HG03469 (cell line): Measurements from ENCODE around the gene FUCA2.

Experiments used
- ATAC-seq: cut with Tn5 transposase; IDR thresholded peaks from one replicate; pipeline ENCODE4 v1.9.1; 2021; ENCODE audit warnings: mild to moderate bottlenecking, moderate library complexity, moderate number of reproducible peaks; ENCODE audit not compliant: unreplicated experiment

Gene FUCA2

GRCh38 chr6:143510991-143511891 is at the start of gene FUCA2:
Gene FUCA2, minus strand, starts transcription at chr6:143511720. Its CDS starts 86 bp downstream, at chr6:143511634.
- no peak for ATAC-seq

DNA sequence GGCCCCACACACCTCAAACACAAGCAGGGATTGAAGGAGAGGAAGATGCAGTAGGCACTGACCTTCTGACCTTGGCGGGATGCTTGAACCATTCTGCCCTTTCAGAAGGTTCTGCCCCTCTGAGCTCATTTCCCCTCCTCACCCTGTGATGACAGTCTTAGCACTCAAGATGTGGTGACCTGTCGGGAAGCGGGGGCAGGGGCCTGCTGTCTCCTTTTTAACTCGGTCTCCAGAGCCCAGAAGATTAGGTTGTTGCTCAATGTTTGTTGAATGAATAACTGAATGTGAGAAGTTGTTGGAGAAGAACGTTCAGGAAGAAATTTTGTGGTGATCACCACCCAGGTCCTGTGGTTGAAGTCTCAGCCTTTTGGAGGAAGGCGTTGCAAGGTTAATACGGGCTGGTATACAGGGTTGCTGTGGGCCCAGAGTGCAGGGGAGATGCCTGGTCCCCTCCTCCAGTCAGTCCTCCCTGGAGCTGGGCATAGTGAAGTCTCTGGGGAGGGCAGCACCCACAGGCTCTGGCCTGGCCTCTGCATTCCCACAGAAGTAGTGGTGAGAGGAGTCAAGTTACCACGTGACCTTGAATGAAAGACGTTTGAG is 49.7 kb upstream of the FUCA2 start:
- no peak for ATAC-seq

GRCh38 chr6:143559051-143559660 is 47.6 kb upstream of the FUCA2 start:
- ATAC-seq, result no peak

DNA sequence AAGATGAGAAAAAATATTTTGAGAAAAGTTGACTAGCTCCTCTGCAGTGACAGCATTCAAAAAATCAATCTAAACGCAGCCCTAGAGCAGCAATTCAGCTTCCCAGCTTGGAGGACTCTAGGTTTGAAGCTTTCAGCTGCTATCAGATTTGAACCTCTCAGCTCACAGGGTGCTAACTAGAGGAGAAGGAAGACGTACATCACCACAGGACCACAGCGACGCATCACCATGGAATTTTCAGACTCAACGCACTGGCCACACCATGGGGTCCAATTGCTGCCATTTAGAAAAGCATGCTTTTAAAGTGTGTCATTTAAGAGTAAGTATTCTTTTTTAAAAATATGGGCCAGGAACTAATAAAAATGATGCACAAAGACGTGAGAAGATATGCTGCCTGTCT is 45.0 kb upstream of the FUCA2 start:
- ATAC-seq, result no peak

DNA sequence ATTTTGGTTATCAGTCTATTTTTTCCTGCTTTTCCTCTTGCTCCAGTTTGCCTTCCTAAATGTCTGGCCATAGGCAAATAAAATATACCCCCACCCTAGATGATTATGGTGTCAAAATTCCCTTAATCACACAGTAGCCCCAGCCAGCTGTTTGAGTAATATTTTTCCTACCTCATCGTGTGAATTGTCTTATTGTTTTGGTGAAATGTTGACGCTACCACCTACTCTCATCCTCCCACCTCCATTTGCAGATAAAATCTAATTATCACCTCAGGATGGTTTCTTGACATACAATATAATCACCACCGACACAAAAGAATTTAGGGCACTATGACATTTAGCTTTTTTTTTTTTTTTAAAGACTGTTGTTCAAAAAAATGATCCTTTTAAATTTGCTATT is 44.1 kb upstream of the FUCA2 start:
- ATAC-seq, result no peak

GRCh38 chr6:143555071-143555492 is 43.6 kb upstream of the FUCA2 start:
- no peak for ATAC-seq

DNA sequence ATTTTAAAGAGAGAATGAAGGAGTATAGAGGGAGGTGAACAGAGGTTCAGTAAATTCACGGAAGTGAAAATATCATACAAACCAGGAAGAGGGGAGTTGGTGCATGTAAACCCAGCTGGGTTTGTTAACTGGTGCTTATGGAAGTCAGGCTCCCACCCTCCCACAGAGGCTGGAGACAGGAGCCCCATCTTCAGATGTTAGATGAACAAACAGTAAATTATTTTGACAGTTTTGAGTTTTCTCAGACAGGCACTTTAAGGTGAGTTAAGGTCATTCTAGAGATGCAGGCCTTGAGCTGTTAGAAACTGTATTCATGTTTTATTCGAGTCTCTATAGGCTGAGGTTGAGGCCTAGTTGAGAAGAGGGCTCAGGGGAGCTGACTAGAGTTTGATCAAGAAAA is 41.8 kb upstream of the FUCA2 start:
- no peak for ATAC-seq

DNA sequence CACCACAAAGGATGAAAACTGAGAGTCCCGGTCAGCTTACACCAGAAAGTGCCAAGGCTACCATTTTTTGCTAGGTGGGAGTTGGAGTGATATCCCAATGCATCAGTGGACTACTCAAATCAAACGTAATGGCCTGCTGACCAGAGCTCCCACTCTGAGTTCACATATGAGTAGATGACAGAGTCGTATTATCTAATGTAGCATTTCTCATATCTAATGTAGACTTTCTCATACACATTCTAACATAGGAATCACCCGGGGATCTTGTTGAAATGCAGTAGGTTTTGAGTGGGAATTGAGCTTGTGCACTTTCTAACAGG is 38.4 kb upstream of the FUCA2 start:
- ATAC-seq, result no peak

DNA sequence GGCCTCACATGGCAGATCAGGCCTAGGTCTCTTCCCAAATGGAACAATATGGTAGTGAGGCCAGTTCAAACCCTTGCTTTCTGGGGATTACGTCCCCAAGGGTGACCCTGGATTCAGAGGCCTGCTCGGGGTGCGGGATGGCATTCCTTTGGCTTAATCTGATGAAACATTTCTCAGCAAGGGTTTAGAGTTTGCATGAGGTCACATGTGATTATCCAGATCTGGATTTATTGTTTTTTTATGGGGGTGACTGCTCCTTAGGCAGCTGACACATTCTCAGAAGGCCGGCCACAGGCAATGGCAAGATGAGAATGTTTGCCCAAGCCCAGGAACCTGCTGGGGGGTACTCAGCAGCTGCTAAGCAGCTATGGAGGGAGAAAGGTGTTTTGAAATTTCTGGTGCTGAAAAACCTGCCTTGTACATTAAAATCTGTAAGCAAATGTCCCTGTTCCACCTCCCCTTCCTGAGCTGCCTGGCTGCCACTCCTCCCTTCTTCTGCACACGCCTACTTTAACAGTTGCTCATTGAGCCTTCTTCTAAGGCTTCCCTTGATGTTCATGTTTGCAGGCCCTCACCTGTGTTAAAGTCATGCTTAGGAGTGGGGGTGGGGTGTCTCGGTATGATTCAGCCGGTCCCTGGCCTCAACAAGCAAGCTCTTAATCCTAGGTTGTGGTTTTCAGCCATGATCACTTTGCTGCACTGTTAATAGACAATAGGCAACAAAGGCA is 37.9 kb upstream of the FUCA2 start:
- ATAC-seq, result peak; percentile 74

- ATAC-seq, result no peak
These were observed 35.1 kb upstream of the FUCA2 start for GRCh38 chr6:143546599-143546998.

- no peak for ATAC-seq
These were observed 34.5 kb upstream of the FUCA2 start for GRCh38 chr6:143545976-143546547.

GRCh38 chr6:143545165-143545564 is 33.6 kb upstream of the FUCA2 start:
- ATAC-seq, result no peak

DNA sequence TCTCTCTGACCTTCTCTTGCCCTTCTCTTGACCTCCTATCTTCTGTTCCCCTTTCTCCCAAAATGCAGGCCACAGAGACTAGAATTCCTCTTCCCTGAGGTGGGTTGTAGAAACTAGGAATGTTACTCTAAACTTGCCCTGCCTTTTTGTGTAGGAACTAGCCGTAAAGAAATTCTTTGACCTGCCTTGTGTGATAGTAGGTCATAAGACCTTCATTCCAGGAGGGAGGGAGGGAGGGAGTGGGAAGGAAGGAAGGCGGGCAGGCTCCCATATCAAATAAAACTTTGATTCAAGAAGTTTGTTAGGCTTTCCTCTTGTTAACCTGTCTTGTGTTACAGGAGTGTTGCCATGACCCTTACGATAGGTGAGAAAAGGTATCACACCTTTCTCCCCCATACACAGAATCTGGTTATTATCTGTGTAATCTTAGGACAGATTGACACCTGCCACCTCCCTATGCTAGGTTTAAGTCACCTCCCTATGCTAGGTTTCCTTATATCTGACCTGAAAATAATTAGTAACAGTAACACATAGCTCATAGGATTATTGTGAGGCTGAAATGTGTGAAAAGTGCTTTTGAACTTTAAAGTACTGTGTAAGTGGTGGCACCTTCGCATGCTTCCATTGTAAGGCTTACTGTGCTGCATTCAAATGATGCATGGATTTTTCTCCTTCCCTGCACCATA is 32.6 kb upstream of the FUCA2 start:
- no peak for ATAC-seq

- ATAC-seq, result no peak
These were observed 31.9 kb upstream of the FUCA2 start for GRCh38 chr6:143543435-143543834.

DNA sequence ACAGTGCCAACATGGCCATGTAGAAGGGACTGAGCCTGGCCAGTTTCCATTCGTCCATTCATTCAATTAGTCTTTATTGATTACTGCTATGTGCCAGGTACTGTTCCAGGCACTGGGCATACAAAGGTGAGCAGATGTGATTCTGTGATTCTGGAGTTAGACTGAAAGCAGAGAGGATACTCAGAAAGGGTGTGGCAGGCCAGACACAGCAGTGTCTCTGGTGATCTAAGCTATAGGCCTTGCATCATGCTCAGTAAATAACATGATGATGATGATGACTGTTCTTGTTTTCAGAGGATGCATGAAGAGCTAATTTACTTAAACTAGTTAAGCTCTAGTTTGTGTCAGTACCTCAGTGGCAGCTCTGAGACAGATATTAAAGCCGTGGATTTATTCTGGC is 31.4 kb upstream of the FUCA2 start:
- no peak for ATAC-seq

GRCh38 chr6:143540192-143540591 is 28.7 kb upstream of the FUCA2 start:
- no peak for ATAC-seq

- ATAC-seq, result no peak
These were observed 28.2 kb upstream of the FUCA2 start for GRCh38 chr6:143539734-143540133.

GRCh38 chr6:143539106-143539505 is 27.6 kb upstream of the FUCA2 start:
- ATAC-seq, result no peak

DNA sequence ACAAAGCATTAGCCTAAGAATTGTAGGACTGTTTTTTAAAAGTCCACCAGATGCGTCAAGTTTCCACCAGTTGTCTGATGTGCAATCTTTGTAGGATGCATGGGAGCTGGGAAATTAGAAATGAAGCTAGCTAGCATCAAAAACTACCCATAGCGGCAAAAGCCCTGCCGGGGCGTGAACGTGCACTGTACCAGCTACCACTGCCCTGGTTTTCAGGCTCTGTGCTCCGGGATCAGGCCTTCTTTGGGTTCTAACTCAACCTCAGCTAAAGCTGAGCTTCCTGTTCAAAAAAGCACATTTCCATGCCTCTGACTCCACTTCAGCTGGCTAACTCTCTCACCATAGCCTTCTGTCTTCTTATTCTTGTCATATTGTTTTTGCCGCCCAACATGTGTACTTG is 26.9 kb upstream of the FUCA2 start:
- ATAC-seq, result no peak

DNA sequence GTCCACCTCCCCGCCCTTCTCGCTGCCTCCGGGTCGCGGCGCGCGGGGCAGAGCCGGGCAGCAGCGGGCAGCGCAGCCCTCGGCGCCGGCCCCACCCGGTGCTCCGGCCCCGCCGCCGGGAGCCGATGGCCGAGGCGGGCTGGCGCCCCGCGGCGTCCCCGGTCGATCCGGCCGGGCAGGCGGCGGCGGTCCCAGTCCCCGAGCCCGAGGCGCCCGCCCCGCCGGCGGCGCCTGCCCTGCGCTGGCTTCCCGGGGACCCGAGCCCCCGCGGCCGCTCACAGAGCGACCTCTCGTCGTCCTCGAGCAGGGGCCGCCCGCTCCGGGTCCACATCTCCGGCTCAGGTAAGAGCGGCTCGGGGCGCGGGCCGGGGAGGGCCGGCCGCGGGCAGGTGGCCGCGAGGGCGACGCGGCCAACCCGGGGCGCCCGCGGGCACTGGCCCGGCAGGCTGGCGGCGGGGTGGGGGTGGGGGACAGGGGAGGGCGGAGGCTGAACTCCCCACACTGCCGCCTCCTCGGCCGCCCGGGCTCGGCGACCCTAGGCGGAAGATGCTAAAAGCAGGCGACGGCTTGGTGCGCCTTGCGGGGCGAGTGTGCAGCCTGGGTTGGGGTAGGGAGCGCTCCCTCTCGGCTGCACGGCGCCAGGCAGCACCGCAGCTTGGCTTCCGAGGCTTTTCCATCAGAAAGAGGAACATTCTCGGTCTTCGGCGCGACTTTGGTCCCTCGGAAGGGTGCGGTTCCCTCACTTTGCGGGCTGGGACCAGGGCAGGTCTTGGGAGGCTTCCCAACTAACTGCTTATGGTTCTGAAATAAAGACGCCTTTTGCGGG is 25.6 kb upstream of the FUCA2 start:
- ATAC-seq, result peak; percentile 34
